HG03432 (cell line): ENCODE data around the gene C14orf180.

Experiments used
- ATAC-seq: cut with Tn5 transposase; IDR thresholded peaks from one replicate; pipeline ENCODE4 v1.9.1; 2021; ENCODE audit warnings: mild to moderate bottlenecking, moderate library complexity; ENCODE audit not compliant: unreplicated experiment

The C14orf180 gene

GRCh38 chr14:104579507-104579906, at the start of gene C14orf180:
Gene C14orf180 (plus strand): TSS chr14:104579764. CDS start chr14:104586431, 6,667 bp downstream.
- ATAC-seq = no peak

- ATAC-seq = no peak
Measured at GRCh38 chr14:104530646-104531045, 48.9 kb upstream of the C14orf180 start.

- no peak for ATAC-seq
Measured at GRCh38 chr14:104531421-104532190, 48.0 kb upstream of the C14orf180 start.

- no peak for ATAC-seq
Measured at GRCh38 chr14:104532191-104532555, 47.4 kb upstream of the C14orf180 start.

GRCh38 chr14:104534036-104534435, 45.5 kb upstream of the C14orf180 start:
- ATAC-seq = no peak

- no peak for ATAC-seq
Measured at GRCh38 chr14:104536942-104537612, 42.5 kb upstream of the C14orf180 start.

GRCh38 chr14:104537613-104537988, 42.0 kb upstream of the C14orf180 start:
- no peak for ATAC-seq

- no peak for ATAC-seq
Measured at GRCh38 chr14:104541905-104542465, 37.6 kb upstream of the C14orf180 start.

GRCh38 chr14:104542871-104543830, 36.4 kb upstream of the C14orf180 start:
- ATAC-seq = no peak

- no peak for ATAC-seq
Measured at GRCh38 chr14:104544362-104544961, 35.1 kb upstream of the C14orf180 start.

GRCh38 chr14:104545151-104545941, 34.2 kb upstream of the C14orf180 start:
- ATAC-seq = no peak

GRCh38 chr14:104545942-104546501, 33.5 kb upstream of the C14orf180 start:
- no peak for ATAC-seq

GRCh38 chr14:104546591-104547309, 32.8 kb upstream of the C14orf180 start:
- no peak for ATAC-seq

GRCh38 chr14:104547310-104547997, 32.1 kb upstream of the C14orf180 start:
- no peak for ATAC-seq

- no peak for ATAC-seq
Measured at GRCh38 chr14:104547998-104548700, 31.4 kb upstream of the C14orf180 start.

GRCh38 chr14:104548802-104549535, 30.6 kb upstream of the C14orf180 start:
- no peak for ATAC-seq
